IMR-90 (cell line): Measurements from ENCODE around the gene FSIP1. TPM values are rescaled to one million over a fixed set of nuclear protein-coding genes. Genes with fewer than 3 reads are reported as not detected.

Experiments used
- ATAC-seq: fragments of 200-7000 bp; cut with Tn5 transposase; 2 replicates; pipeline ENCODE4 v1.9.1; 2020; ENCODE audit warnings: low read depth, mild to moderate bottlenecking, moderate library complexity
- BruUV-seq: library from RNA; stranded (reverse); fragments of 400-500 nt; replicated peaks from 2 replicates; lab custom pipeline; 2021; lab: Mats Ljungman, UMichigan
- CTCF ChIA-PET: fragments of 300-600 bp; formaldehyde crosslinking; extraction: SDS; loops from one replicate; lab custom pipeline; 2021; ENCODE audit warnings: antibody characterized with exemption; lab: Yijun Ruan, JAX
- POLR2A ChIA-PET: fragments of 300-600 bp; sonication (Branson Sonifier 250); formaldehyde crosslinking; loops from one replicate; lab custom pipeline; 2022; ENCODE audit warnings: antibody characterized with exemption; ENCODE audit not compliant: unreplicated experiment; lab: Charles Lee
- DNase-seq: peaks from one replicate; pipeline ENCODE4 v3.0.0; 2013
- H2AFZ ChIP-seq: replicated peaks from 2 replicates; pipeline ENCODE3; 2013; ENCODE audit warnings: low read length, mild to moderate bottlenecking; ENCODE audit not compliant: poor library complexity
- H2AK5ac ChIP-seq: 2 replicates; pipeline ENCODE4 v1.6.1; 2013; ENCODE audit warnings: low read depth, low read length, inconsistent platforms
- H2AK9ac ChIP-seq: replicated peaks from 2 replicates; pipeline ENCODE3; 2013; ENCODE audit warnings: mild to moderate bottlenecking, low read depth, low read length, moderate library complexity; ENCODE audit not compliant: poor library complexity
- H2BK120ac ChIP-seq: 2 replicates; pipeline ENCODE4 v1.6.1; 2013; ENCODE audit warnings: low read depth, low read length, inconsistent platforms
- H2BK15ac ChIP-seq: 3 replicates; pipeline ENCODE4 v1.6.1; 2013; ENCODE audit warnings: low read depth, low read length, inconsistent platforms
- H2BK20ac ChIP-seq: 2 replicates; pipeline ENCODE4 v1.6.1; 2013; ENCODE audit warnings: low read depth, mild to moderate bottlenecking, inconsistent platforms, low read length, moderate library complexity
- H2BK5ac ChIP-seq: 2 replicates; pipeline ENCODE4 v1.6.1; 2013; ENCODE audit warnings: mild to moderate bottlenecking, low read depth, low read length, inconsistent platforms; ENCODE audit not compliant: poor library complexity, severe bottlenecking
- H3K14ac ChIP-seq: replicated peaks from 2 replicates; pipeline ENCODE4 v1.6.1; 2013; ENCODE audit warnings: low read depth, low read length, inconsistent platforms
- H3K18ac ChIP-seq: 2 replicates; pipeline ENCODE4 v1.6.1; 2013; ENCODE audit warnings: low read depth, low read length, control low read depth
- H3K23ac ChIP-seq: 2 replicates; pipeline ENCODE4 v1.6.1; 2013; ENCODE audit warnings: low read depth, low read length, inconsistent platforms
- H3K27ac ChIP-seq: 2 replicates; pipeline ENCODE4 v1.5.1; 2013; ENCODE audit warnings: mild to moderate bottlenecking, control low read depth, low read length; ENCODE audit not compliant: insufficient read depth
- H3K27me3 ChIP-seq: 2 replicates; pipeline ENCODE4 v1.6.1; 2013; ENCODE audit warnings: low read length; ENCODE audit not compliant: control insufficient read depth, insufficient read depth
- H3K36me3 ChIP-seq: 2 replicates; pipeline ENCODE4 v1.6.1; 2013; ENCODE audit warnings: low read length, mixed read lengths; ENCODE audit not compliant: control insufficient read depth, insufficient read depth
- H3K4ac ChIP-seq: 2 replicates; pipeline ENCODE4 v1.6.1; 2013; ENCODE audit warnings: low read depth, low read length, inconsistent platforms
- H3K4me1 ChIP-seq: 2 replicates; pipeline ENCODE4 v1.6.1; 2013; ENCODE audit warnings: low read length, mixed read lengths; ENCODE audit not compliant: control insufficient read depth, insufficient read depth
- H3K4me2 ChIP-seq: 2 replicates; pipeline ENCODE4 v1.6.1; 2013; ENCODE audit warnings: low read depth, mild to moderate bottlenecking, control low read depth, low read length, moderate library complexity
- H3K4me3 ChIP-seq: 2 replicates; pipeline ENCODE4 v1.5.1; 2013; ENCODE audit warnings: low read depth, mild to moderate bottlenecking, control low read depth, low read length, moderate library complexity; ENCODE audit not compliant: insufficient read depth
- H3K56ac ChIP-seq: 2 replicates; pipeline ENCODE4 v1.6.1; 2013; ENCODE audit warnings: low read length, inconsistent platforms; ENCODE audit not compliant: insufficient read depth; ENCODE audit errors: extremely low read depth
- H3K79me1 ChIP-seq, 2 experiments: 2 replicates each; pipeline ENCODE4 v1.6.1; 2013; ENCODE audit warnings: low read length in 2 of 2, inconsistent platforms in 1 of 2, low read depth in 1 of 2
- H3K9ac ChIP-seq: 2 replicates; pipeline ENCODE4 v1.6.1; 2013; ENCODE audit warnings: low read depth, low read length, control low read depth
- H3K9me1 ChIP-seq: 2 replicates; pipeline ENCODE4 v1.6.1; 2013; ENCODE audit warnings: low read length, inconsistent platforms; ENCODE audit not compliant: insufficient read depth
- H3K9me3 ChIP-seq: 2 replicates; pipeline ENCODE4 v1.6.1; 2013; ENCODE audit warnings: low read length; ENCODE audit not compliant: control insufficient read depth, insufficient read depth
- H4K20me1 ChIP-seq: 2 replicates; pipeline ENCODE4 v1.6.1; 2013; ENCODE audit warnings: low read length, inconsistent platforms; ENCODE audit not compliant: insufficient read depth
- H4K5ac ChIP-seq: 2 replicates; pipeline ENCODE4 v1.6.1; 2013; ENCODE audit warnings: mild to moderate bottlenecking, low read depth, low read length, control low read depth
- H4K8ac ChIP-seq, 2 experiments: 2 replicates each; pipeline ENCODE4 v1.6.1; 2013; ENCODE audit warnings: low read depth in 2 of 2, low read length in 2 of 2, control low read depth in 1 of 2, inconsistent platforms in 1 of 2
- H4K91ac ChIP-seq: 2 replicates; pipeline ENCODE4 v1.6.1; 2013; ENCODE audit warnings: low read depth, low read length, inconsistent platforms; ENCODE audit not compliant: insufficient read depth
- BHLHE40 ChIP-seq: fragments of 150-350 bp; IDR thresholded peaks from 2 replicates; pipeline ENCODE4 v1.6.1; 2016; ENCODE audit warnings: mild to moderate bottlenecking, low read depth, low read length
- CHD1 ChIP-seq: IDR thresholded peaks from 2 replicates; pipeline ENCODE4 v1.6.1; 2012; ENCODE audit warnings: low read depth, low read length, improper control_type of control experiment
- NFE2L2 ChIP-seq: fragments of 150-350 bp; IDR thresholded peaks from 2 replicates; pipeline ENCODE4 v1.6.1; 2016; ENCODE audit warnings: low read depth, mild to moderate bottlenecking, low read length
- RFX5 ChIP-seq: IDR thresholded peaks from 2 replicates; pipeline ENCODE4 v1.8.0; 2012; ENCODE audit warnings: low read depth, mild to moderate bottlenecking, low read length, moderate library complexity
- SMC3 ChIP-seq: fragments of 150-350 bp; IDR thresholded peaks from 2 replicates; pipeline ENCODE4 v1.6.1; 2016; ENCODE audit warnings: low read depth, mild to moderate bottlenecking, antibody characterized with exemption, low read length, moderate library complexity
- WGBS, 2 experiments: methylation state at CpG; one replicate each; pipeline versions ENCODE4 v1.1.5 to v1.1.7; 2013; ENCODE audit warnings: missing lambda C conversion rate in 2 of 2; ENCODE audit not compliant: insufficient read length in 1 of 2; ENCODE audit errors: extremely low coverage in 2 of 2; 5-methylcytosine and 5-hydroxymethylcytosine counted together
- dilution Hi-C: fragments of 300-500 bp; cut with HindIII; formaldehyde crosslinking; loops from one replicate; pipeline ENCODE4 v1.14.3; 2018; ENCODE audit warnings: low sequenced_read_pairs; ENCODE audit not compliant: unreplicated experiment
- in situ Hi-C: fragments of 300-500 bp; cut with MboI; formaldehyde crosslinking; loops from 3 replicates; pipeline ENCODE4 v1.14.3; 2019; ENCODE audit warnings: low sequenced_read_pairs, inconsistent platforms, mixed read lengths
- intact Hi-C: fragments of 100-400 bp; cut with micrococcal nuclease; formaldehyde crosslinking; loops from 2 replicates; pipeline ENCODE4 v1.10.0; 2022
- polyA plus RNA-seq, 3 experiments: library from polyadenylated mRNA; depleted of rRNA; stranded (reverse); fragments of >200 nt; gene quantifications; 2 replicates each; pipeline ENCODE4 v1.2.3, GENCODE V29; 2012; ENCODE audit warnings: low replicate concordance in 1 of 3
- total RNA-seq: library from RNA; depleted of rRNA; stranded (reverse); fragments of >200 nt; gene quantifications from 2 replicates; pipeline ENCODE4 v1.2.3, GENCODE V29; 2012
- TF ChIP-seq, protein P1 (sequence below): fragments of 150-350 bp; IDR thresholded peaks from 2 replicates; pipeline ENCODE4 v1.6.1; 2017; ENCODE audit warnings: mild to moderate bottlenecking, antibody characterized with exemption, low read length, low read depth

The FSIP1 gene
- total and polyA plus RNA-seq, 2 of the 4 experiments (the other 2 are of a cell fraction) = 0.10 to 0.18 TPM

DNA sequence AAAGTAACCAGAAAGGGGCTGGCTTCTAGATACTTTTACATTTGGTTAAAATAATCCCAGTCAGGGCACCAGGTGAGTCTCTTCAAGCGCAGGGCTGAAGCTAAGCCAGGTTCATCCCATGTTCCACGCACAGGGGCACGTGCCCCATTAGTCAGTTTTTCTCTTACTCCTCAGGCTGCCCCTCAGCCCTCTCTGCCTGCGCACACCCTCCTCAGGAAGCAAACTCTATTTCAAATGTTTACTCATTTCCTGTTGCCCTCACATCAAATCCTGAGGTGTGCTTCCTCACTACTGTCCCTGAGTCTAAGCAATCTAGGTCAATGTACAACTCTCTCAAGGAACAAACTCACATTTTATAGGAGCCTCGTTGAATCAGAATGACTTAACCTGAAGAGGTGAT lies 153.3 kb downstream of the FSIP1 start:
- WGBS, 2 experiments = 50% methylated on average over 2 of the region's 5 CpGs; no CpG with 5 or more reads in 1 of the 2 experiments
- Histone ChIP-seq H3K18ac (no peak overlapping the region), H4K20me1 (no peaks in the 10 kb centered on the region), H4K91ac (no peak overlapping the region), H3K23ac (no peak overlapping the region), H3K4me2 (no peak overlapping the region), H2BK15ac (0 out of 3 replicates have a peak overlapping the region, but pooled peaks have one; percentile 13), H2BK20ac (no peak overlapping the region), H3K14ac (no peak overlapping the region; the same call in 1 of the 2 replicates), H2AFZ (no peak overlapping the region), H2BK120ac (peak overlapping the region; percentile 10; the same call in 1 of the 2 replicates), H4K8ac (no peak overlapping the region; a peak in 1 of 4 replicates), H2AK5ac (0 out of 2 replicates have a peak overlapping the region, but pooled peaks have one; percentile 39), H3K36me3 (no peaks in the 10 kb centered on the region), H2AK9ac (no peak overlapping the region), H2BK5ac (no peak overlapping the region), H3K9me1 (peaks cover 23% of the 10 kb centered on the region), H3K27me3 (no peaks in the 10 kb centered on the region), H3K4ac (no peak overlapping the region), H3K9me3 (no peaks in the 10 kb centered on the region; the same call in 1 of the 2 replicates), H3K56ac (no peak overlapping the region), H4K5ac (no peak overlapping the region), H3K4me3 (no peak overlapping the region), H3K27ac (no peak overlapping the region), H3K4me1 (peaks cover 26% of the 10 kb centered on the region), H3K79me1 (peaks cover 0 to 5% of the 10 kb centered on the region in 2 experiments; a peak in 1 of 4 replicates), H3K9ac (no peak overlapping the region)
- dilution Hi-C loops (no loop called here), intact Hi-C loops (no loop called here), in situ Hi-C loops (no loop called here)
- ChIA-PET POLR2A (no interaction called here), CTCF (interaction anchor here (1.0 kb wide), 1 partner anchor 12 kb away, joined by 4 read pairs; no protein-coding TSS in a partner anchor)
- DNase-seq (peak; percentile 43), ATAC-seq (no peak)
- TF ChIP-seq RFX5 = no peak
- TF ChIP-seq, protein P1, sequence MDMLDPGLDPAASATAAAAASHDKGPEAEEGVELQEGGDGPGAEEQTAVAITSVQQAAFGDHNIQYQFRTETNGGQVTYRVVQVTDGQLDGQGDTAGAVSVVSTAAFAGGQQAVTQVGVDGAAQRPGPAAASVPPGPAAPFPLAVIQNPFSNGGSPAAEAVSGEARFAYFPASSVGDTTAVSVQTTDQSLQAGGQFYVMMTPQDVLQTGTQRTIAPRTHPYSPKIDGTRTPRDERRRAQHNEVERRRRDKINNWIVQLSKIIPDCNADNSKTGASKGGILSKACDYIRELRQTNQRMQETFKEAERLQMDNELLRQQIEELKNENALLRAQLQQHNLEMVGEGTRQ = peak; percentile 14; the same call in 1 of the 2 replicates
- TF ChIP-seq SMC3 = no peak
- TF ChIP-seq BHLHE40 = 0 out of 2 replicates have a peak, but pooled peaks have one; percentile 14
- TF ChIP-seq CHD1 = no peak
- TF ChIP-seq NFE2L2 = no peak
- BruUV-seq = no TSS peak
